ENCODE data around the gene ST6GAL1.
A peak's percentile ranks its signal among the peaks of the same experiment; 100 is the strongest.
"Not testable (repeated sequence)": the region's sequence is repeated elsewhere in the genome, so short reads cannot be mapped to it uniquely, and the experiment has no call there.

ST6GAL1 gene

GRCh38 chr3:186962445-186962844 lies 32.1 kb downstream of the ST6GAL1 start:
- Histone ChIP-seq H3K27ac (ENCODE audit: low read depth, low read length) (no peak overlapping the region), H3K4me1 (ENCODE audit: insufficient read depth, low read length) (peaks cover 56% of the 10 kb centered on the region), H3K27me3 (ENCODE audit: insufficient read depth, low read length) (no peaks in the 10 kb centered on the region), H3K9me3 (ENCODE audit: insufficient read depth, low read depth, low read length) (no peaks in the 10 kb centered on the region), H3K9ac (ENCODE audit: low read depth, low read length) (no peak overlapping the region), H3K36me3 (ENCODE audit: insufficient read depth, low read length) (peaks cover 16% of the 10 kb centered on the region), H3K4me3 (ENCODE audit: low read length) (no peak overlapping the region)
- 91% methylated on average over 1 of the region's 1 CpG for WGBS

DNA sequence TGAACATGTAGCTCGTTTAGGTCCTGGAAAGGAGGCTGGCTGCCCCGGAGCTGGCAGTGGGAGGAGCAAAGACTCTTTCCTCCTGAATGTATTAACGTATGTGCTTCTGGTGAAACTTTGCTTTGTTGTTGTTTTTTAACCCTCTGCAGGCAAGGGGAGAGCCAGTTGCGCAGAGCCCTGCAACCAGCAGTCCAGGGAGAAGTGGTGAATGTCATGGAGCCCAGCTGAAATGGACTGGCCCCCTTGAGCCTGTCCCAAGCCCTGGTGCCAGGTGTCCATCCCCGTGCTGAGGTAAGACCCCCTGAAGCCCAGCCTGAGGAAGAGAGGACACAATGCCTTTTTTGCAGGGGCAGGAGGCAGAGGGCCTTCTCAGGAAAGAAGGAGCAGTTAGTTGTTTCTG lies 33.3 kb downstream of the ST6GAL1 start:
- no peaks in the 10 kb centered on the region for H3K9me3 ChIP-seq (ENCODE audit: insufficient read depth, low read depth, low read length)
- peaks cover 24% of the 10 kb centered on the region for H3K36me3 ChIP-seq (ENCODE audit: insufficient read depth, low read length)
- H3K4me1 ChIP-seq (ENCODE audit: insufficient read depth, low read length): peaks cover 58% of the 10 kb centered on the region
- H3K4me3 ChIP-seq (ENCODE audit: low read length): no peak overlapping the region
- peak overlapping the region; percentile 71 for H3K27ac ChIP-seq (ENCODE audit: low read depth, low read length)
- H3K9ac ChIP-seq (ENCODE audit: low read depth, low read length): no peak overlapping the region
- WGBS: 56% methylated on average over 5 of the region's 5 CpGs
- no peaks in the 10 kb centered on the region for H3K27me3 ChIP-seq (ENCODE audit: insufficient read depth, low read length)

- WGBS: 89% methylated on average over 6 of the region's 6 CpGs
- H3K27ac ChIP-seq (ENCODE audit: low read depth, low read length): peak overlapping the region; percentile 71
Measured at GRCh38 chr3:186964071-186964470, 33.7 kb downstream of the ST6GAL1 start.

DNA sequence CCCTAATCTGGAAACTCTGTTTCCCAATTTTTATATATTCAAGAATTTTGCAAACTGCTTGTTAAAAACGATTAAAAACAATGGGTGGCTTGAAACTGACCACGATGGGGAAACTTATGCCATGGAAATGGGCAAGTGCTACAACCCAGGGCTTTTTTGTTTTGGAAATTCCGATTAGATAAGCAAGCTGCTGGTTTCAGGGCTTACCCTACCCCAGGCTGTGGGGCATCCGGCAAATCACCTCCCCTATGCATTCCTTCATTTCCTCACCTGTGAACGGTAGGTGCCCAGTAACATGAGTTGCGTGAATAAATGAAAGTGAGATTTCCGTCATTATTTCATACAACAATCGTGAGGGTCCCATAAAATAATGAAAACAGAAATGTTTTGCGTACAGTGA lies 34.3 kb downstream of the ST6GAL1 start:
- Histone ChIP-seq H3K4me1 (ENCODE audit: insufficient read depth, low read length) (peaks cover 58% of the 10 kb centered on the region), H3K4me3 (ENCODE audit: low read length) (no peak overlapping the region), H3K27me3 (ENCODE audit: insufficient read depth, low read length) (no peaks in the 10 kb centered on the region), H3K27ac (ENCODE audit: low read depth, low read length) (peak overlapping the region; percentile 71), H3K9me3 (ENCODE audit: insufficient read depth, low read depth, low read length) (no peaks in the 10 kb centered on the region), H3K36me3 (ENCODE audit: insufficient read depth, low read length) (peaks cover 30% of the 10 kb centered on the region), H3K9ac (ENCODE audit: low read depth, low read length) (peak overlapping the region; percentile 46; the same call in 1 of the 2 replicates)
- 45% methylated on average over 9 of the region's 9 CpGs for WGBS

More at GRCh38 chr3:186964071-186964470, 33.7 kb downstream of the ST6GAL1 start:
- H3K27me3 ChIP-seq (ENCODE audit: insufficient read depth, low read length): no peaks in the 10 kb centered on the region
- H3K36me3 ChIP-seq (ENCODE audit: insufficient read depth, low read length): peaks cover 26% of the 10 kb centered on the region
- peaks cover 58% of the 10 kb centered on the region for H3K4me1 ChIP-seq (ENCODE audit: insufficient read depth, low read length)
- no peaks in the 10 kb centered on the region for H3K9me3 ChIP-seq (ENCODE audit: insufficient read depth, low read depth, low read length)
- H3K4me3 ChIP-seq (ENCODE audit: low read length): no peak overlapping the region
- H3K9ac ChIP-seq (ENCODE audit: low read depth, low read length): no peak overlapping the region

- Histone ChIP-seq H3K36me3 (ENCODE audit: insufficient read depth, low read length) (peaks cover 35% of the 10 kb centered on the region), H3K4me1 (ENCODE audit: insufficient read depth, low read length) (peaks cover 58% of the 10 kb centered on the region), H3K27ac (ENCODE audit: low read depth, low read length) (peak overlapping the region; percentile 71), H3K9me3 (ENCODE audit: insufficient read depth, low read depth, low read length) (no peaks in the 10 kb centered on the region), H3K9ac (ENCODE audit: low read depth, low read length) (peak overlapping the region; percentile 46), H3K4me3 (ENCODE audit: low read length) (no peak overlapping the region), H3K27me3 (ENCODE audit: insufficient read depth, low read length) (no peaks in the 10 kb centered on the region)
- 44% methylated on average over 8 of the region's 10 CpGs for WGBS
Measured at GRCh38 chr3:186965141-186965879, 35.0 kb downstream of the ST6GAL1 start.

DNA sequence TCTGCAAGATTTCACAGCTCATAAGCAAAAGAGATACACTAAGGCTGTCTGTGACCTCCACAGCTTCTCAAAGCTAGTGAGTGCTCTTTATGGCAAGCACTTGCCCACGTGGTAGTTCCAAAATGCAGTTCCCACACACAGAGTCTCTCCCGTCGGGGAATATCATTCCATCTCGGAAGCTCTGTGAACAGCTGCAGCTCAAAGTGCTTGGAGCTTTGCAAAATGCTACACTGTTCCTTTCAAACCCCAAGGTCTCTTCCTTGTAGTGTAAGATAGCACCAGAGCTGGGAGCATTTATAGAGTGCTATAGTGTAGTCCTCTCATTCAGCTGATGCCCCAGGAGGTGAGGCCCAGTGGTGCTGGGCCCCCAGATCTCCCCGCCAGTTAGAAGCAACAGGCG lies 36.1 kb downstream of the ST6GAL1 start:
- no peak overlapping the region for H3K9ac ChIP-seq (ENCODE audit: low read depth, low read length)
- peaks cover 45% of the 10 kb centered on the region for H3K36me3 ChIP-seq (ENCODE audit: insufficient read depth, low read length)
- H3K4me3 ChIP-seq (ENCODE audit: low read length): no peak overlapping the region
- no peak overlapping the region for H3K27ac ChIP-seq (ENCODE audit: low read depth, low read length)
- H3K9me3 ChIP-seq (ENCODE audit: insufficient read depth, low read depth, low read length): no peaks in the 10 kb centered on the region
- 86% methylated on average over 6 of the region's 6 CpGs for WGBS
- peaks cover 56% of the 10 kb centered on the region for H3K4me1 ChIP-seq (ENCODE audit: insufficient read depth, low read length)
- H3K27me3 ChIP-seq (ENCODE audit: insufficient read depth, low read length): no peaks in the 10 kb centered on the region

DNA sequence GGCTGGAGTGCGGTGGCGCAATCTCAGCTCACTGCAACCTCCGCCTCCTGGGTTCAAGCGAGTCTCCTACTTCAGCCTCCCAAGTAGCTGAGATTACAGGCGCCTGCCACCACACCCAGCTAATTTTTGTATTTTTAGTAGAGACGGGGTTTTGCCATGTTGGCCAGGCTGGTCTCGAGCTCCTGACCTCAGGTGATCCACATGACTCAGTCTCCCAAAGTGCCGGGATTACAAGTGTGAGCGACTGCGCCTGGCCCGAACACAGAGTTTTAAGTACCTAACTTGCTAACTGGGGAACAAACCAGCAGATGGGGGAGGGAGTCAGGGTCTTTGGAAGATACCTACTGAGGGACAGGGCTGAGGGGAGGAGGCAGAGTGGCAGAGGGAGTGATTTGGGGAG lies 36.9 kb downstream of the ST6GAL1 start:
- not testable (repeated sequence) for H3K9me3 ChIP-seq (ENCODE audit: insufficient read depth, low read depth, low read length); H3K4me3 ChIP-seq (ENCODE audit: low read length); H3K27me3 ChIP-seq (ENCODE audit: insufficient read depth, low read length); H3K9ac ChIP-seq (ENCODE audit: low read depth, low read length)
- Histone ChIP-seq H3K4me1 (ENCODE audit: insufficient read depth, low read length) (peaks cover 47% of the 10 kb centered on the region), H3K27ac (ENCODE audit: low read depth, low read length) (0 out of 2 replicates have a peak overlapping the region, but pooled peaks have one; percentile 40), H3K36me3 (ENCODE audit: insufficient read depth, low read length) (peaks cover 52% of the 10 kb centered on the region)
- 96% methylated on average over 11 of the region's 11 CpGs for WGBS

- no peak overlapping the region for H3K9ac ChIP-seq (ENCODE audit: low read depth, low read length)
- no peaks in the 10 kb centered on the region for H3K27me3 ChIP-seq (ENCODE audit: insufficient read depth, low read length)
- H3K4me1 ChIP-seq (ENCODE audit: insufficient read depth, low read length): peaks cover 43% of the 10 kb centered on the region
- 0 out of 2 replicates have a peak overlapping the region, but pooled peaks have one; percentile 40 for H3K27ac ChIP-seq (ENCODE audit: low read depth, low read length)
- no peaks in the 10 kb centered on the region for H3K9me3 ChIP-seq (ENCODE audit: insufficient read depth, low read depth, low read length)
- H3K4me3 ChIP-seq (ENCODE audit: low read length): no peak overlapping the region
- peaks cover 56% of the 10 kb centered on the region for H3K36me3 ChIP-seq (ENCODE audit: insufficient read depth, low read length)
- 62% methylated on average over 7 of the region's 7 CpGs for WGBS
Measured at GRCh38 chr3:186967686-186968085, 37.4 kb downstream of the ST6GAL1 start.

DNA sequence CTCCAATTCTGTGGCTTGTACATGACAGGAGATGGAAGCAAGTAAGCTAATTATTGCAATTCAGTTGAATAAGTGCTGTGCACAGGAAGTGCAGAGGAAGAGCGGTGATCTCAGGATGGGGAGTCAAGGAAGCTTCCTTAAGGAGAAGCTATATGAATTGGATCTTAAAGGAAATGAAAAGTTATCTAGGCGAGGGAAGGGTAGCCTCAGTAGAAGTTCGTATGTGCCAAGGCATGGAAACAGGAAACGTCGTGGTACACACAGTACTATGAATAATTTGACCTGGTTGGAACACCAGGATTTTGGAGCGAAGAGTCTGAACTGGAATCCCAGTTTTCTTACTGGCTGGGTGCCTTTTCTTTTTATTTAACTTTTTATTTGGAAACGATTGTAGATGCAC lies 39.3 kb downstream of the ST6GAL1 start:
- WGBS: 93% methylated on average over 6 of the region's 7 CpGs

DNA sequence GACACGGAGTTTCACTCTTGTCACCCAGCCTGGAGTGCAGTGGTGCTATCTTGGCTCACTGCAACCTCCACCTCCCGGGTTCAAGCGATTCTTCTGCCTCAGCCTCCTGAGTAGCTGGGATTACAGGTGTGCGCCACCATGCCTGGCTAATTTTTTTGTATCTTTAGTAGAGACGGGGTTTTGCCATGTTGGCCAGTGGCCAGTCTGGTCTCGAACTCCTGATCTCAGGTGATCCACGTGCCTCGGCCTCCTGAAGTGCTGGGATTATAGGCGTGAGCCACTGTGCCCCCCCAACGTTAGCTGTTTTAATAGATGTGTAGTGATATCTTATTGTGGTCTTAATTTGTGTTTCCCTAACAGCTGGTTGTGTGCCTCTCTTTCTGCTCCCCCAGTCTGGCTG lies 40.8 kb downstream of the ST6GAL1 start:
- H3K9ac ChIP-seq (ENCODE audit: low read depth, low read length); H3K9me3 ChIP-seq (ENCODE audit: insufficient read depth, low read depth, low read length); H3K4me3 ChIP-seq (ENCODE audit: low read length); H3K27me3 ChIP-seq (ENCODE audit: insufficient read depth, low read length); H3K27ac ChIP-seq (ENCODE audit: low read depth, low read length): not testable (repeated sequence)
- peaks cover 12% of the 10 kb centered on the region; the same call in 1 of the 2 replicates for H3K4me1 ChIP-seq (ENCODE audit: insufficient read depth, low read length)
- 94% methylated on average over 10 of the region's 10 CpGs for WGBS
- H3K36me3 ChIP-seq (ENCODE audit: insufficient read depth, low read length): peaks cover 79% of the 10 kb centered on the region

More for the DNA sequence above, 39.3 kb downstream of the ST6GAL1 start:
- peaks cover 67% of the 10 kb centered on the region for H3K36me3 ChIP-seq (ENCODE audit: insufficient read depth, low read length)
- H3K4me3 ChIP-seq (ENCODE audit: low read length): no peak overlapping the region
- H3K9me3 ChIP-seq (ENCODE audit: insufficient read depth, low read depth, low read length): no peaks in the 10 kb centered on the region
- no peaks in the 10 kb centered on the region for H3K27me3 ChIP-seq (ENCODE audit: insufficient read depth, low read length)
- H3K9ac ChIP-seq (ENCODE audit: low read depth, low read length): no peak overlapping the region
- H3K27ac ChIP-seq (ENCODE audit: low read depth, low read length): no peak overlapping the region
- H3K4me1 ChIP-seq (ENCODE audit: insufficient read depth, low read length): peaks cover 24% of the 10 kb centered on the region

DNA sequence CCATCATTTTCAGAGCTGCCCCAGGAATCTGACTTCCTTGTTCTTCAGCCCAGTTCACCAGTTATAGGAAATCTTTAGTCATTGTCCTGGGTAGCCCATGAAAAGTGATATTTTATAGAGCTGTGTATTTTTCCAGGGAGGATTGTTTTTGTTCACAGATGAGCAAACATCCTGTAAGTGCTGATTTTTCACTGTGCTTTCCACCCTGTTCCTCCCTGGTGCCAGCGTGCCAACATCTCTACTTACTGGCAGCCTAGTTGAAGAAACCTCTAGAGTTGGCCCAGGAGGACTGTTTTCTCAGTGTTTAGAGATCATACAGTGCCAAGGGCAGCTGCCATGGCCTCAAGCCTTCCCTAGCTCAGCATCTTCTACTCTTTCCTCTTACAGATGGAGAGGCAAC lies 41.3 kb downstream of the ST6GAL1 start:
- H3K27ac ChIP-seq (ENCODE audit: low read depth, low read length): no peak overlapping the region
- H3K27me3 ChIP-seq (ENCODE audit: insufficient read depth, low read length): no peaks in the 10 kb centered on the region
- H3K4me1 ChIP-seq (ENCODE audit: insufficient read depth, low read length): peaks cover 9% of the 10 kb centered on the region
- H3K36me3 ChIP-seq (ENCODE audit: insufficient read depth, low read length): peaks cover 75% of the 10 kb centered on the region
- 100% methylated on average over 1 of the region's 1 CpG for WGBS
- no peak overlapping the region for H3K4me3 ChIP-seq (ENCODE audit: low read length)
- no peaks in the 10 kb centered on the region for H3K9me3 ChIP-seq (ENCODE audit: insufficient read depth, low read depth, low read length)
- no peak overlapping the region for H3K9ac ChIP-seq (ENCODE audit: low read depth, low read length)

Data from HUES64 (cell line).